ENCODE results near the gene RGS3.

RGS3 gene

DNA sequence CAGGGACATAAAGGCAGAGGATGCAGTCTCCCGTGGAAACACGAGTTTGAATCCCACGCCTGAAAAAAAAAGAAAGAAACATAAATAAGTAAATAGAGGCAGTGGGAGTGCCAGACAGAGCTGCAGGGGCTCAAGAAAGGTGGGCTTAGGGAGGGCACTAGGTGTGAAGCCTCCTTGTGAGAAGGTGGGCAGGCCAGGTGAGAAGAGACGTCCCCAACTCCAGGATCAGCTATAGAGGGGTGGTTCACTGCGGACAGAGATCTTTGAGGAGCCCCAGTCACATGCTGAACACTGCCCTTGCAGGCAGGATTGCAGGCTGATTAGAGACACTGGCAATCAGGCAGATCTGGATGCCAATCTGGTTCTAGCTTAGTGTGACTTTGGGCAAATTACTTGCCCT is 172.1 kb downstream of the RGS3 start:
- no peaks in the 10 kb centered on the region for H3K9me2 ChIP-seq (replicated peaks; ENCODE audit: insufficient read depth, low read length)
- DNase-seq, result no peak
- TF ChIP-seq EZH2phosphoT487 (IDR thresholded peaks at IDR 0.05; ENCODE audit: low read length) (no peak), EZH2 (optimal IDR thresholded peaks at IDR 0.05; ENCODE audit: low read depth, low read length) (no peak)
- TF ChIP-seq, protein P1, sequence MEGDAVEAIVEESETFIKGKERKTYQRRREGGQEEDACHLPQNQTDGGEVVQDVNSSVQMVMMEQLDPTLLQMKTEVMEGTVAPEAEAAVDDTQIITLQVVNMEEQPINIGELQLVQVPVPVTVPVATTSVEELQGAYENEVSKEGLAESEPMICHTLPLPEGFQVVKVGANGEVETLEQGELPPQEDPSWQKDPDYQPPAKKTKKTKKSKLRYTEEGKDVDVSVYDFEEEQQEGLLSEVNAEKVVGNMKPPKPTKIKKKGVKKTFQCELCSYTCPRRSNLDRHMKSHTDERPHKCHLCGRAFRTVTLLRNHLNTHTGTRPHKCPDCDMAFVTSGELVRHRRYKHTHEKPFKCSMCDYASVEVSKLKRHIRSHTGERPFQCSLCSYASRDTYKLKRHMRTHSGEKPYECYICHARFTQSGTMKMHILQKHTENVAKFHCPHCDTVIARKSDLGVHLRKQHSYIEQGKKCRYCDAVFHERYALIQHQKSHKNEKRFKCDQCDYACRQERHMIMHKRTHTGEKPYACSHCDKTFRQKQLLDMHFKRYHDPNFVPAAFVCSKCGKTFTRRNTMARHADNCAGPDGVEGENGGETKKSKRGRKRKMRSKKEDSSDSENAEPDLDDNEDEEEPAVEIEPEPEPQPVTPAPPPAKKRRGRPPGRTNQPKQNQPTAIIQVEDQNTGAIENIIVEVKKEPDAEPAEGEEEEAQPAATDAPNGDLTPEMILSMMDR (IDR thresholded peaks at IDR 0.05; ENCODE audit: low read length), result no peak
- no peak overlapping the region for H2AFZ ChIP-seq (ENCODE audit: low read length)
- no peaks in the 10 kb centered on the region for H3F3A ChIP-seq (ENCODE audit: insufficient read depth, low read length)
- H3K4me2 ChIP-seq (ENCODE audit: low read depth, low read length), result no peak overlapping the region
- H3K4me3 ChIP-seq (ENCODE audit: low read length), result no peak overlapping the region
- no peak overlapping the region for H3K27ac ChIP-seq (ENCODE audit: low read length)
- no peaks in the 10 kb centered on the region for H3K4me1 ChIP-seq (ENCODE audit: low read length)
- H3K36me3 ChIP-seq (replicated peaks; ENCODE audit: insufficient read depth, low read length), result no peaks in the 10 kb centered on the region
- H3K9me3 ChIP-seq (replicated peaks; ENCODE audit: insufficient read depth, low read length), result no peaks in the 10 kb centered on the region
- no peaks in the 10 kb centered on the region for H4K20me1 ChIP-seq (ENCODE audit: insufficient read depth, low read length)
- H3K9ac ChIP-seq (ENCODE audit: low read length), result no peak overlapping the region
- H3K27me3 ChIP-seq (replicated peaks; ENCODE audit: insufficient read depth, low read length), result no peaks in the 10 kb centered on the region
- no peaks in the 10 kb centered on the region for H3K79me2 ChIP-seq (ENCODE audit: low read length)

DNA sequence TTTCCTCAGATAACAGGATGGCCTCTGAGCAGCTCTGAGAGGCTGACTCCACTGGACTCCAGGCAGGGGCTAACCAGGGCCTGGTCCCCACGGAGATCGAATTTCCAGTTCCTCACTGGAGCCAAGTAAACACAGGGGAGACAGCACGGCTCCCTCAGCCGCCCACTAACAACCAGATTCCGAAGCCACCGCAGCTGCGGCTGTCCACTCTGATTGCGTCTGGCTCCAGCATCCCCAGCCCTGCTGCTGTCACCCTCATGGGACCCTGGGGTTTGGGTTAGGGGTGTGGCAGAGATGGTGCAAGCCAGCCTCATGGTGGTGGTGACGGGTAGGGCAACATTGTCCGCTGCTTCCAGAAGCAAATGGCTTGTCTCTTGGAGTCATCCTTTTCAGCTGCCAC is 172.6 kb downstream of the RGS3 start:
- Histone ChIP-seq H3K4me3 (ENCODE audit: low read length) (no peak overlapping the region), H3K4me2 (ENCODE audit: low read depth, low read length) (no peak overlapping the region), H3K27ac (ENCODE audit: low read length) (no peak overlapping the region), H3K9ac (ENCODE audit: low read length) (no peak overlapping the region), H2AFZ (ENCODE audit: low read length) (no peak overlapping the region), H3K27me3 (replicated peaks; ENCODE audit: insufficient read depth, low read length) (no peaks in the 10 kb centered on the region), H3F3A (ENCODE audit: insufficient read depth, low read length) (no peaks in the 10 kb centered on the region), H3K9me2 (replicated peaks; ENCODE audit: insufficient read depth, low read length) (no peaks in the 10 kb centered on the region), H3K4me1 (ENCODE audit: low read length) (no peaks in the 10 kb centered on the region), H3K9me3 (replicated peaks; ENCODE audit: insufficient read depth, low read length) (no peaks in the 10 kb centered on the region), H3K36me3 (replicated peaks; ENCODE audit: insufficient read depth, low read length) (no peaks in the 10 kb centered on the region), H3K79me2 (ENCODE audit: low read length) (no peaks in the 10 kb centered on the region), H4K20me1 (ENCODE audit: insufficient read depth, low read length) (no peaks in the 10 kb centered on the region)
- DNase-seq, result no peak
- TF ChIP-seq EZH2phosphoT487 (IDR thresholded peaks at IDR 0.05; ENCODE audit: low read length) (no peak), EZH2 (optimal IDR thresholded peaks at IDR 0.05; ENCODE audit: low read depth, low read length) (no peak)
- TF ChIP-seq, protein P1 (IDR thresholded peaks at IDR 0.05; ENCODE audit: low read length), result no peak

GRCh38 chr9:113636693-113637092 is 173.2 kb downstream of the RGS3 start:
- Histone ChIP-seq H3K4me3 (ENCODE audit: low read length) (no peak overlapping the region), H3K9me3 (replicated peaks; ENCODE audit: insufficient read depth, low read length) (no peaks in the 10 kb centered on the region), H2AFZ (ENCODE audit: low read length) (no peak overlapping the region), H3K27ac (ENCODE audit: low read length) (no peak overlapping the region), H3K79me2 (ENCODE audit: low read length) (no peaks in the 10 kb centered on the region), H3K9ac (ENCODE audit: low read length) (no peak overlapping the region), H3K36me3 (replicated peaks; ENCODE audit: insufficient read depth, low read length) (no peaks in the 10 kb centered on the region), H3K9me2 (replicated peaks; ENCODE audit: insufficient read depth, low read length) (no peaks in the 10 kb centered on the region), H4K20me1 (ENCODE audit: insufficient read depth, low read length) (no peaks in the 10 kb centered on the region), H3K4me2 (ENCODE audit: low read depth, low read length) (no peak overlapping the region), H3K27me3 (replicated peaks; ENCODE audit: insufficient read depth, low read length) (no peaks in the 10 kb centered on the region), H3K4me1 (ENCODE audit: low read length) (no peaks in the 10 kb centered on the region), H3F3A (ENCODE audit: insufficient read depth, low read length) (no peaks in the 10 kb centered on the region)
- TF ChIP-seq EZH2 (optimal IDR thresholded peaks at IDR 0.05; ENCODE audit: low read depth, low read length) (no peak), EZH2phosphoT487 (IDR thresholded peaks at IDR 0.05; ENCODE audit: low read length) (no peak)
- TF ChIP-seq, protein P1 (IDR thresholded peaks at IDR 0.05; ENCODE audit: low read length), result no peak
- no peak for DNase-seq

Measured in MM.1S (cell line).